GM12865 (cell line): Measurements from ENCODE around the gene TBX5.

ENCODE experiments used
- DNase-seq: peaks from one replicate; pipeline ENCODE4 v3.0.0; 2010; ENCODE audit warnings: low read depth
- H3K4me3 ChIP-seq: 2 replicates; pipeline ENCODE4 v1.5.1; 2011; ENCODE audit warnings: mild to moderate bottlenecking, low read depth, low read length, control low read depth
- CTCF ChIP-seq: IDR thresholded peaks from 2 replicates; pipeline ENCODE4 v1.5.1; 2011; ENCODE audit warnings: low read length, control low read depth, low read depth, inconsistent platforms; ENCODE audit not compliant: insufficient read depth; ENCODE audit errors: missing control alignments

Gene TBX5

GRCh38 chr12:114405519-114406271, at the start of gene TBX5:
TSS of gene TBX5 (minus strand) at chr12:114406144. CDS start at chr12:114403898, 2,246 bp downstream.
- no peak for TF ChIP-seq CTCF
- no peak within 1 kb of the TSS for H3K4me3 ChIP-seq
- DNase-seq: no peak

GRCh38 chr12:114451657-114452056, 45.7 kb upstream of the TBX5 start:
- no peak for DNase-seq
- no peak for TF ChIP-seq CTCF
- no peak overlapping the region for H3K4me3 ChIP-seq

DNA sequence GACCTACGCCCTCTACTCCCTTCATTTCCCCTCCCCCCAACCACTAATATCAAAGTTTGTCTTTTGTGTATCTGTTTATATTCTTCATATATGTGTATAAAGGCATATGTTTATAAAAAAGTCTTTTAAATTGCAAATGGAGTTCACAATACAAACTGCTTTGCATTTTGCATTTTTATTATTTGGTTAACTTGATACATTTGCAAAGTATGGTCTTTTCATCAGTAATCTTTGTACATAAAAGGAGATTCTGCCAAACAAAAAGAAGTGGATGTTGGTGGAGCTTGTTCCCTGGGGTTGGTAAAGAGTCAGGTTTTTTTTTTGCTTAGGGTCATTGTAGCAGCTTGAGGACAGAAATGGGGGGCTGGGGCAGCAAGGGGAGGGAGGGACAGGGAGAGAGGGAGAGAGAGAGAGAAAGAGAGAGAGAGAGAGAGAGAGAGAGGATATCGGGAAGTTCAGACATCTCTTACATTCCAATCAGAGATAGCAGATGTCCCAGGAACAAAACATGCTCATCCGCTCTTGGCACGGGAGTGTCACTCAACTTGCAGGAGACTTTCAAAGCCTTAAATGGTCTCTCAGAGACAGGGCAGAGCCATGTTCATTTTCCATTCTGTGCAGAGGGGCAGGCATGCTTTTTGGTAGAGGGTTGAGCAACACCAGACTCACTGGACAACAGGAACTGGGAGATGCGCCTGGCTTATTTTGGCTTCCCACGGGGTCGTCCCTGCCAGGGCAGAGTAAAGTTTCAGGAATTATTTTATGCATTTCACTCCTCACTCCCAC, 44.8 kb upstream of the TBX5 start:
- no peak for DNase-seq
- no peak for TF ChIP-seq CTCF

DNA sequence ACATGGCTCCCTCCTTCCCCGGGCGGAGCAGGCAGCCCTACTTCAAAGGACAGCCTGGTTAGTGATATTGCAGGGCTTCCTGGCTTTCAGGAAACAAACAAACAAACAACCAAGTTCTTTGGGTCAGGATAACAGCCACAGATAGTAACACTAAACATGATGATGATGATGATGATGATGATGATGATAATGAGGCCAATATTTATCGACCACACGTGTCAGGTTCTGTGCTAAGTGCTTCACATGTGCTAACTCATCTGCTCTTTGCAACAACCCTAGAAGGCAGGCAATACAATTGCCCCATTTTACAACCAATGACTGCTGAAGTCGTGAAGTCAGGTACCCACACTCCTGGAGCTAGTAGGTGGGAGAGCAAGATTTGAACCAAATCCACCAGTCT, 44.1 kb upstream of the TBX5 start:
- no peak overlapping the region for H3K4me3 ChIP-seq
- DNase-seq: no peak
- TF ChIP-seq CTCF: no peak

More for the DNA sequence above, 44.8 kb upstream of the TBX5 start:
- H3K4me3 ChIP-seq: no peak overlapping the region

DNA sequence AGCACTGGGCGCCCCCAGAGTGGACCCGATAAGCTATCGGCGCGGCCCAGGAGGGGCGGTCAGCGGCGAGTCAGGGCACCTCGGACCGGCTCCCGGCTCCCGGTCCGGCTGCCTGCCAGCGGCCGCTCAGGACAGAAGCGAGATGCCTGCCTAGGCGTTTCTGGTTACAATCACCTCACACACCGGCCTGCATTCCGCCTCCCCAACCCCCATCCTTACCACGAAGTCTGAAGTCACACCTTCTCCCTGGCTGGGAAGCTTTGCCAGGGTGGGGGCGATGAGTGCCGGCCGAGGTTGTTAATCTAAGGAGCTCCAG, 42.6 kb upstream of the TBX5 start:
- no peak for DNase-seq
- no peak for TF ChIP-seq CTCF
- H3K4me3 ChIP-seq: no peak overlapping the region

- TF ChIP-seq CTCF: no peak
- DNase-seq: no peak
- no peak overlapping the region for H3K4me3 ChIP-seq
Observed at GRCh38 chr12:114447799-114448617, 42.1 kb upstream of the TBX5 start.
